Chondrocyte (in vitro differentiated cells): Measurements from ENCODE around the gene PPIG. TPM values are rescaled to one million over a fixed set of nuclear protein-coding genes. Genes with fewer than 3 reads are reported as not detected.
"Not testable (repeated sequence)": the region's sequence is repeated elsewhere in the genome, so short reads cannot be mapped to it uniquely, and the experiment has no call there.

Experiments
- DNase-seq: peaks from one replicate; pipeline ENCODE4 v3.0.0; 2021; ENCODE audit warnings: mixed read lengths, low spot score
- H3K27ac Mint-ChIP-seq: one replicate; pipeline ENCODE4 v1.8.0; 2021; ENCODE audit warnings: mild to moderate bottlenecking, moderate library complexity, mixed read lengths; ENCODE audit not compliant: unreplicated experiment
- H3K27me3 Mint-ChIP-seq: 2 replicates; pipeline ENCODE4 v1.8.0; 2021; ENCODE audit warnings: low read depth, mixed read lengths
- H3K36me3 Mint-ChIP-seq: 2 replicates; pipeline ENCODE4 v1.8.0; 2021; ENCODE audit warnings: low read depth, mixed read lengths
- H3K4me1 Mint-ChIP-seq: 2 replicates; pipeline ENCODE4 v1.8.0; 2021; ENCODE audit warnings: low read depth, mild to moderate bottlenecking, mixed read lengths
- H3K4me3 Mint-ChIP-seq: one replicate; pipeline ENCODE4 v1.8.0; 2021; ENCODE audit warnings: mild to moderate bottlenecking, moderate library complexity, mixed read lengths; ENCODE audit not compliant: unreplicated experiment
- H3K9me3 Mint-ChIP-seq: 2 replicates; pipeline ENCODE4 v1.8.0; 2021; ENCODE audit warnings: low read depth, mixed read lengths
- total RNA-seq: library from RNA; stranded (reverse); gene quantifications from 3 replicates; pipeline ENCODE4 v1.2.1, GENCODE V29; 2021
- TF ChIP-seq, protein P1 (sequence below): fragments of 200-600 bp; sonication (generic); IDR thresholded peaks from 2 replicates; pipeline ENCODE4 v1.5.0; 2021; ENCODE audit warnings: antibody characterized with exemption, mild to moderate bottlenecking, moderate library complexity

Gene PPIG
- total RNA-seq, 1 donor from 2014 or later = 34.8 TPM

DNA sequence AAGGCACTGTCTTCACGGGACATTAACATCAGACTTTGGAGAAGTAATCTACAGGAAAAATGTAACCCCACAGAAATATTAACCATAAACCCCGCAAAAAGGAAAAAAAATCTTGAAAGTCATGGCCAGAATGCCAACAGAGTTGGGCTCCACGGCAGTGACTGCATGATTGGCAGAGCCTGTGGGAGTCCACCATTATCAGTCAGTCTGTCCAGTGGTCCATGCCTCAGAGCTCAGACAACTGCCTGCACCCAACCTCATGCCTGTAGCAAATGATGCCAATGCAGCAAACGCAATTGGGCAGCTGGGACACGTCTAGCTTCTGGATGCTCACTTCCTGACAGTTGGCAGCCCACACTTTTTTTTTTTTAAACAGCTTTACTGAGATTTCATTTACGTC is 5.1 kb upstream of the PPIG start:
- no peak overlapping the region for H3K4me3 Mint-ChIP-seq
- no peaks in the 10 kb centered on the region for H3K27me3 Mint-ChIP-seq
- TF ChIP-seq, protein P1, sequence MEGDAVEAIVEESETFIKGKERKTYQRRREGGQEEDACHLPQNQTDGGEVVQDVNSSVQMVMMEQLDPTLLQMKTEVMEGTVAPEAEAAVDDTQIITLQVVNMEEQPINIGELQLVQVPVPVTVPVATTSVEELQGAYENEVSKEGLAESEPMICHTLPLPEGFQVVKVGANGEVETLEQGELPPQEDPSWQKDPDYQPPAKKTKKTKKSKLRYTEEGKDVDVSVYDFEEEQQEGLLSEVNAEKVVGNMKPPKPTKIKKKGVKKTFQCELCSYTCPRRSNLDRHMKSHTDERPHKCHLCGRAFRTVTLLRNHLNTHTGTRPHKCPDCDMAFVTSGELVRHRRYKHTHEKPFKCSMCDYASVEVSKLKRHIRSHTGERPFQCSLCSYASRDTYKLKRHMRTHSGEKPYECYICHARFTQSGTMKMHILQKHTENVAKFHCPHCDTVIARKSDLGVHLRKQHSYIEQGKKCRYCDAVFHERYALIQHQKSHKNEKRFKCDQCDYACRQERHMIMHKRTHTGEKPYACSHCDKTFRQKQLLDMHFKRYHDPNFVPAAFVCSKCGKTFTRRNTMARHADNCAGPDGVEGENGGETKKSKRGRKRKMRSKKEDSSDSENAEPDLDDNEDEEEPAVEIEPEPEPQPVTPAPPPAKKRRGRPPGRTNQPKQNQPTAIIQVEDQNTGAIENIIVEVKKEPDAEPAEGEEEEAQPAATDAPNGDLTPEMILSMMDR = no peak
- H3K27ac Mint-ChIP-seq = no peak overlapping the region
- H3K4me1 Mint-ChIP-seq = peaks cover 2% of the 10 kb centered on the region
- H3K36me3 Mint-ChIP-seq = no peaks in the 10 kb centered on the region
- DNase-seq = no peak
- peaks cover 2% of the 10 kb centered on the region for H3K9me3 Mint-ChIP-seq

DNA sequence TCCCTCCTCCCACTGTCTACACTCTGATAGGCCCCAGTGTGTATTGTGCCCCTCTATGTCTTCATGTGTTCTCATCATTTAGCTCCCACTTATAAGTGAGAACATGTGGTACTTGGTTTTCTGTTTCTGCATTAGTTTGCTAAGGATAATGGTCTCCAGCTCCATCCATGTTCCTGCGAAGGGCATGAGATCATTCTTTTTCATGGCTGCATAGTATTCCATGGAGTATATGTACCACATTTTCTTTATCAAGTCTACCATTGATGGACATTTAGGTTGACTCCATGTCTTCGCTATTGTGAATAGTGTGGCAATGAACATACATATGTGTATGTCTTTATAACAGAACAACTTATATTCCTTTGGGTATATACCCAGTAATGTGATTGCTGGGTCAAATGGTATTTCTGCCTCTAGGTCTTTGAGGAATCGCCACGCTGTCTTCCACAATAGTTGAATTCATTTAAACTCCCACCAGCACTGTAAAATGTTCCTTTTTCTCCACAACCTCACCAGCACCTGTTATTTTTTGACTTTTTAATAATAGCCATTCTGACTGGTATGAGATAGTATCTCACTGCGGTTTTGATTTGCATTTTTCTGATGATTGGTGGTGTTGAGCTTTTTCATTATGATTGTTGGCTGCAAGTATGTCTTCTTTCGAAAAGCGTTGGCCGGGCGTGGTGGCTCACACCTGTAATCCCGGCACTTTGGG is 1.4 kb upstream of the PPIG start:
- DNase-seq, H3K4me3 Mint-ChIP-seq, H3K9me3 Mint-ChIP-seq, H3K27ac Mint-ChIP-seq, H3K36me3 Mint-ChIP-seq, H3K27me3 Mint-ChIP-seq: not testable (repeated sequence)
- peaks cover 24% of the 10 kb centered on the region for H3K4me1 Mint-ChIP-seq

DNA sequence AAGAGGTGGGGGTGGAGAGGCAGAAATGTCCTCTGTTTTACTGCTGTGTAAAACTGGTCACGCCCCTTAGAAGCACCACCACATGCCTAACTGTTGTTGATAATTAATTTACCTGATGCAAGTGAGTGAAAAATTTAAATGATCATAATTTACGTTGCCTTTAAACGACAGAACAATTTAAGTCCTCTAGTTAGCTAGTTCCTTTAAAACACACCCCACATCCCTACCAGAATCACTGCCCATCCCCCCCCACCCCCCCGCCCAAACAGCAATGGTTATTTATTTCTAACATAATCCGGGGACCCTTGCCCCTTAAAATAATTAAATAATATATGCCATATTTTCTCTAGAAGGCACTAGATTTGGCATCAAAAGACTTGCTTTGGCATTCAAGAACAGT is 633 bp upstream of the PPIG start:
- Mint-ChIP-seq H3K4me1 (peaks cover 27% of the 10 kb centered on the region), H3K27ac (peak overlapping the region; percentile 100), H3K4me3 (no peak overlapping the region)

DNA sequence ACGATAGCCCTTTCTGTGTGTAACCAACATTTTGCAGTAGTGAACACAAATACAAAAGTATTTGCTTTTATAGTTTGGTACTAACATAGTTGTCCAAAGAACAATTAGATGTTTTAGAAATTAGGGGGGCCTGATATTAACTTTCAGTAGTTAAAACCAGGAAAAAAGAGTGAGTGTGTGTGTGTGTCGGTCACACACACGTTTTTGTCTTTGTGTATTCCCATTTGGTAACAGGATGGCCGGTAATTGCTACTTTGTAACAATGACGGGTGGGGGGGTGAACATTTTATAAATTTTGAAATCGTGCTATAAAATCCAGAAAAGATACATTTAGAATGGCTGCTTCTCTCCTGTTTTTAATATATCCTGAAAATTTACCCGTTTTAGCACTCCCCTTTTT is 1.5 kb downstream of the PPIG start:
- Mint-ChIP-seq H3K36me3 (no peaks in the 10 kb centered on the region), H3K27ac (peak overlapping the region; percentile 100), H3K4me1 (peaks cover 36% of the 10 kb centered on the region), H3K4me3 (peak overlapping the region; percentile 99), H3K27me3 (no peaks in the 10 kb centered on the region), H3K9me3 (peaks cover 3% of the 10 kb centered on the region)
- TF ChIP-seq, protein P1 = no peak
- no peak for DNase-seq

More for the DNA sequence above, 633 bp upstream of the PPIG start:
- TF ChIP-seq, protein P1 = no peak
- no peak for DNase-seq
- Mint-ChIP-seq H3K9me3 (peaks cover 3% of the 10 kb centered on the region), H3K36me3 (no peaks in the 10 kb centered on the region), H3K27me3 (no peaks in the 10 kb centered on the region)

DNA sequence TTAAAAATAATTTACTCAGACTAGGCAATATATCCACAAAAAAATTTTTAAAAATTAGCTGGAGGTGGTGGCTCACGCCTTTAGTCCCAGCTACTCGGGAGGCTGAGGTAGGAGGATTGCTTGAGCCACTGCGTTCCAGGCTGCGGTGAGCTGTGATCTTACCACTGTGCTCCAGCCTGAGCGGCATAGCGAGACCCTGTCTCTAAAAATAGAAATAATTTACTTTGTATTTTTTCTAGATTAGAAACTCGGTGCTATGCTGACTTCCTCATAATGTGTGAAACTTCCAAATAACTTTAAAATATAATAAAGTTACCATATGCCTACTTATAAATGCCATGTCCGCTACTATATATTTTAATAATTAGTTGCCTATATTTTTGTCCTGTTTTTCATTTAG is 6.7 kb downstream of the PPIG start:
- Mint-ChIP-seq H3K27me3 (no peaks in the 10 kb centered on the region), H3K27ac (no peak overlapping the region), H3K4me1 (peaks cover 28% of the 10 kb centered on the region), H3K36me3 (no peaks in the 10 kb centered on the region), H3K4me3 (no peak overlapping the region), H3K9me3 (no peaks in the 10 kb centered on the region)
- TF ChIP-seq, protein P1 = no peak
- DNase-seq = no peak

DNA sequence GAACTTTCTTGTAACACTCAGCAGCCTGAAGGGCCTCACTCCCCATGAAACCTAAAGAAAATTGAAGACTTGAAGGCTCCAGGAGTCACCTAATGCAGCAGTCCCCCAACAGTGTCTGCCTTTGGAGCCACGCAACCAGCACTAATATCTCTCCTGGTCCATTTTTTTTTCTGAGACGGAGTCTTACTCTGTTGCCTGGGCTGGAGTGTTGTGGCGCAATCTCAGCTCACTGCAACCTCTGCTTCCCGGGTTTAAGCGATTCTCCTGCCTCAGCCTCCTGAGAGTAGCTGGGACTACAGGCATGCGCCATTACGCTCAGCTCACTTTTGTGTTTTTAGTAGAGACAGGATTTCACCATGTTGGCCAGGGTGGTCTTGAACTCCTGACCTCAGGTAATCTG is 12.4 kb downstream of the PPIG start:
- peak overlapping the region; percentile 17 for H3K27ac Mint-ChIP-seq
- DNase-seq, H3K4me1 Mint-ChIP-seq, H3K4me3 Mint-ChIP-seq, H3K27me3 Mint-ChIP-seq, H3K36me3 Mint-ChIP-seq, H3K9me3 Mint-ChIP-seq: not testable (repeated sequence)
